ENCODE results near the gene PDPR. TPM values are rescaled to one million over a fixed set of nuclear protein-coding genes. Genes with fewer than 3 reads are reported as not detected.

The PDPR gene
- total and polyA plus RNA-seq, 2 donors (not counting 3 experiments of a cell fraction or from before 2014, with no cell fraction given): 26.4 to 29.9 TPM

GRCh38 chr16:70161350-70161749 lies 47.2 kb downstream of the PDPR start:
- H3K9ac ChIP-seq (replicated peaks; ENCODE audit: extremely low read depth, insufficient read depth, low read length): no peak overlapping the region
- no peaks in the 10 kb centered on the region for H3K9me1 ChIP-seq (replicated peaks; ENCODE audit: control insufficient read depth, extremely low read depth, insufficient read depth, low read length)
- no peaks in the 10 kb centered on the region for H3K27me3 ChIP-seq (ENCODE audit: control insufficient read depth in 2 of 2, insufficient read depth in 2 of 2, low read length in 2 of 2)
- peaks cover 9% of the 10 kb centered on the region for H3K4me1 ChIP-seq (ENCODE audit: control insufficient read depth, extremely low read depth, insufficient read depth, low read length)
- TF ChIP-seq JUN (IDR thresholded peaks at IDR 0.05; ENCODE audit: borderline replicate concordance, insufficient read depth, insufficient read length, low read depth) (no peak), MYC (IDR thresholded peaks at IDR 0.05; ENCODE audit: low read depth, low read length) (no peak), POLR2A (IDR thresholded peaks at IDR 0.05; ENCODE audit: low read depth, low read length) (no peak), MAX (IDR thresholded peaks at IDR 0.05; ENCODE audit: insufficient read depth, insufficient read length) (no peak), POLR2AphosphoS5 (IDR thresholded peaks at IDR 0.05; ENCODE audit: insufficient read depth, low read depth, low read length) (no peak), FOS (IDR thresholded peaks at IDR 0.05; ENCODE audit: borderline replicate concordance, insufficient read depth, low read length) (no peak)
- DNase-seq (ENCODE audit: low read depth, low spot score) (peak; percentile 2), FAIRE-seq (no peak)
- no TSS peak for BruUV-seq (replicated peaks)
- peaks cover 15 to 44% of the 10 kb centered on the region in 2 experiments for H3K36me3 ChIP-seq (ENCODE audit: control insufficient read depth in 2 of 2, extremely low read depth in 1 of 2, insufficient read depth in 2 of 2, low read length in 2 of 2)
- POLR2A ChIA-PET: no interaction called here
- CTCF ChIA-PET: interaction anchor here (0.9 to 6.3 kb wide), 4 partner anchors 11 to 106 kb away, joined by 4 to 40 read pairs (median 8); partner anchors contain the start of gene EXOSC6
- H3K4me2 ChIP-seq (ENCODE audit: insufficient read depth, low read length): no peak overlapping the region
- H3K4me3 ChIP-seq (replicated peaks in 1 of 3; ENCODE audit: insufficient read depth in 1 of 3, low read depth in 1 of 3, low read length in 3 of 3): no peak overlapping the region
- H2AFZ ChIP-seq (ENCODE audit: low read depth, low read length): no peak overlapping the region
- intact Hi-C loops (cut with micrococcal nuclease) (no loop called here), dilution Hi-C loops (cut with MboI; ENCODE audit: extremely low pct_ligation_motif_present, low sequenced_read_pairs) (no loop called here)
- H4K20me1 ChIP-seq (replicated peaks; ENCODE audit: control insufficient read depth, extremely low read depth, insufficient read depth, low read length): no peaks in the 10 kb centered on the region
- H3K27ac ChIP-seq (ENCODE audit: insufficient read depth, low read depth, low read length): no peak overlapping the region
- no peaks in the 10 kb centered on the region for H3K79me2 ChIP-seq (ENCODE audit: control insufficient read depth, insufficient read depth, low read length)
- no peaks in the 10 kb centered on the region for H3K9me3 ChIP-seq (replicated peaks; ENCODE audit: control insufficient read depth, insufficient read depth, low read length)

- TF ChIP-seq MAX (IDR thresholded peaks at IDR 0.05; ENCODE audit: insufficient read depth, insufficient read length) (no peak), JUN (IDR thresholded peaks at IDR 0.05; ENCODE audit: borderline replicate concordance, insufficient read depth, insufficient read length, low read depth) (peak; percentile 67), EZH2 (IDR thresholded peaks at IDR 0.05; ENCODE audit: borderline replicate concordance, low read depth, low read length, severe bottlenecking) (no peak), FOS (IDR thresholded peaks at IDR 0.05; ENCODE audit: borderline replicate concordance, insufficient read depth, low read length) (peak; percentile 86), CTCF (IDR thresholded peaks at IDR 0.05; ENCODE audit: extremely low read depth in 1 of 2, insufficient read depth in 1 of 2, low read depth in 1 of 2, low read length in 2 of 2) (no peak), POLR2AphosphoS5 (IDR thresholded peaks at IDR 0.05; ENCODE audit: insufficient read depth, low read depth, low read length) (no peak)
- CTCF ChIA-PET: interaction anchor here (0.9 to 6.3 kb wide), 5 partner anchors 12 to 105 kb away, joined by 4 to 40 read pairs (median 6); partner anchors contain the start of gene EXOSC6
- peaks cover 15 to 37% of the 10 kb centered on the region in 2 experiments for H3K36me3 ChIP-seq (ENCODE audit: control insufficient read depth in 2 of 2, extremely low read depth in 1 of 2, insufficient read depth in 2 of 2, low read length in 2 of 2)
- H4K20me1 ChIP-seq (replicated peaks; ENCODE audit: control insufficient read depth, extremely low read depth, insufficient read depth, low read length): no peaks in the 10 kb centered on the region
- H3K27me3 ChIP-seq (ENCODE audit: control insufficient read depth in 2 of 2, insufficient read depth in 2 of 2, low read length in 2 of 2): no peaks in the 10 kb centered on the region
- peaks cover 9% of the 10 kb centered on the region for H3K4me1 ChIP-seq (ENCODE audit: control insufficient read depth, extremely low read depth, insufficient read depth, low read length)
- FAIRE-seq (peak; percentile 89), DNase-seq (ENCODE audit: low read depth, low spot score) (peak; percentile 60)
- dilution Hi-C loops (cut with MboI; ENCODE audit: extremely low pct_ligation_motif_present, low sequenced_read_pairs): no loop called here
- POLR2A ChIA-PET: no interaction called here
- no peak overlapping the region for H3K27ac ChIP-seq (ENCODE audit: insufficient read depth, low read depth, low read length)
- intact Hi-C loops (cut with micrococcal nuclease): no loop called here
- no peak overlapping the region for H2AFZ ChIP-seq (ENCODE audit: low read depth, low read length)
- no peak overlapping the region for H3K4me3 ChIP-seq (replicated peaks in 1 of 3; ENCODE audit: insufficient read depth in 1 of 3, low read depth in 1 of 3, low read length in 3 of 3)
- BruUV-seq (replicated peaks): no TSS peak
- H3K9me3 ChIP-seq (replicated peaks; ENCODE audit: control insufficient read depth, insufficient read depth, low read length): no peaks in the 10 kb centered on the region
- no peaks in the 10 kb centered on the region for H3K9me1 ChIP-seq (replicated peaks; ENCODE audit: control insufficient read depth, extremely low read depth, insufficient read depth, low read length)
- H3K79me2 ChIP-seq (ENCODE audit: control insufficient read depth, insufficient read depth, low read length): no peaks in the 10 kb centered on the region
- no peak overlapping the region for H3K4me2 ChIP-seq (ENCODE audit: insufficient read depth, low read length)
- no peak overlapping the region for H3K9ac ChIP-seq (replicated peaks; ENCODE audit: extremely low read depth, insufficient read depth, low read length)
These were observed 47.9 kb downstream of the PDPR start for GRCh38 chr16:70162041-70162451.
